Measurements from ENCODE around the gene MEGF10.

MEGF10 gene

GRCh38 chr5:127508644-127509373 is 218.2 kb downstream of the MEGF10 start:
- in situ Hi-C loops (cut with HindIII; ENCODE audit: low sequenced_read_pairs): loop anchor here (10.0 kb wide), 1 partner anchor 864 kb away; no protein-coding TSS in a partner anchor

All from DLD1 (cell line).